Cerebellar cortex (tissue), 1 donor: ENCODE measurements around the gene CAPN9.

ENCODE experiments used
- DNase-seq: peaks from one replicate; pipeline ENCODE4 v3.0.0-alpha.2; 2015; ENCODE audit warnings: low spot score

CAPN9 gene

DNA sequence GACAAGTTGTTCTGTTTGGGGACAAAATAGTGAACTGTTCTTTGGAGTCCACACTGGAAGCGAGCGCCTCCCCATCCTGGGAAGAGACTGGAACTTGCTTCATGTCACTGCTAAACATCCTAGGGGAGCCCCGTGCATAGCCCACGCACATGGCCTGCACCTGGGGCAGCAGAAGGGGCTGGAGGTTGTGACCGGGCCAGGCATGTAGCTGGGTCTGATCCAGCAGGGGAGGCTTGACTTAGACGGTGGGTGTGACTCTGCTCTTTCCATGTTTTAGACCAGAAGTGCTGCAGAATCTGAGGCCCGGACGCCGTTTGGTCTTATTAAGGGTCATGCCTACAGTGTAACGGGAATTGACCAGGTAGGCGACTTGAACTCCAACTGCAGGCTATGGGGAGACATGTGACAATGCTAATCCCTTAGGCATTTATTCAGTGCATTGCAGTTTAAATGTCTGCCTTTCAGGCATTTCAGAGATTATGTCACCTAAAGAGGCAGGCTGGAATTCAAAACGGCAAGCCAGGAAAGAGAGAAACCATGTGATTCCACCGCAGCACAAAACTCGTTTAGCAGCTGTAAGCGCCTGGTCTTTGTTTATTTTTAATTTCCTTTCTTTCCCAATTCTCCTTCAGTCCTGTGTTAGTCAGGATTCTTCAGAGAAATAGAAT lies 21.8 kb downstream of the CAPN9 start:
- no peak for DNase-seq

DNA sequence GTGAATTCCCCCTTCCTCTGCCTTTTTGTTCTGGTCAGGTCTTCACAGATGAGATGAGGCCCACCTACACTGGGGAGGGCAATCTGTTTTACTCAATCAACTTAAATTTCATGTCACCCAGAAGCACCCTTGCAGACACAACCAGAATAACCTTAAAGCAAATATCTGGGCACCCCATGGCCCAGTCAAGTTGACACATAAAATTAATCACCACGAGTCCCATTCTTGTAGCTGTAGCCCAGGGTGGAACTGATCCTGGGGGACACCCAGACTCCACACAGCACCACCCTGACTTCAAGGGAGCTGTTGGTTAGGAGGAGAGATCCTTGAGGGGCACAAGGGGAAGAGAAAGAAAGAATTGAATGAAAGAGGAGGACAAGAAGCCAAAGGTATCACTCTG lies 23.1 kb downstream of the CAPN9 start:
- DNase-seq, result no peak

DNA sequence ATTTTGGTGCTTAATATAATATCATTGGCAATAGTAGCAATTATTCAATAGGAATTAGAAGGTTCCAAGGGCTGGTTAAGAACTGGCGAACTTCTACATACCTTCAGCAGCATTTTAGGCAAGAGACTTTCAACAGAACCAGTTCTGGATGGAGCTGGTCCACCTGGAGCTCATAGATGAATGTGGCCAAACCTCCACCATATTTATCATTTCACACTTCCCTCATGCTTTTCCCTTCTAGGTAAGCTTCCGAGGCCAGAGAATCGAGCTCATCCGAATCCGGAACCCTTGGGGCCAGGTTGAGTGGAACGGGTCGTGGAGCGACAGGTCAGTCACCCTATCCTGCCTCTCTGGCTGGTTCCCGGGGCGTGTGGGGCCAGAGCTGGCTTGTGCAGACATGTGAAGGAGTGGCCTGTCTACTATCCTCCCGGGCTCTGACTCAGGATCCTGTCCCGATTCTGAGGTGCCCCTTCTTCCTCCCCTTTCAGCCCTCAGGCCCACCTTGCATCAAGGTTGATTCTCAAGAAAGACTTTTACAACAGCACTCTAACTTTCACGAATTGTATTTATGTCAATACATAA lies 24.7 kb downstream of the CAPN9 start:
- no peak for DNase-seq

DNA sequence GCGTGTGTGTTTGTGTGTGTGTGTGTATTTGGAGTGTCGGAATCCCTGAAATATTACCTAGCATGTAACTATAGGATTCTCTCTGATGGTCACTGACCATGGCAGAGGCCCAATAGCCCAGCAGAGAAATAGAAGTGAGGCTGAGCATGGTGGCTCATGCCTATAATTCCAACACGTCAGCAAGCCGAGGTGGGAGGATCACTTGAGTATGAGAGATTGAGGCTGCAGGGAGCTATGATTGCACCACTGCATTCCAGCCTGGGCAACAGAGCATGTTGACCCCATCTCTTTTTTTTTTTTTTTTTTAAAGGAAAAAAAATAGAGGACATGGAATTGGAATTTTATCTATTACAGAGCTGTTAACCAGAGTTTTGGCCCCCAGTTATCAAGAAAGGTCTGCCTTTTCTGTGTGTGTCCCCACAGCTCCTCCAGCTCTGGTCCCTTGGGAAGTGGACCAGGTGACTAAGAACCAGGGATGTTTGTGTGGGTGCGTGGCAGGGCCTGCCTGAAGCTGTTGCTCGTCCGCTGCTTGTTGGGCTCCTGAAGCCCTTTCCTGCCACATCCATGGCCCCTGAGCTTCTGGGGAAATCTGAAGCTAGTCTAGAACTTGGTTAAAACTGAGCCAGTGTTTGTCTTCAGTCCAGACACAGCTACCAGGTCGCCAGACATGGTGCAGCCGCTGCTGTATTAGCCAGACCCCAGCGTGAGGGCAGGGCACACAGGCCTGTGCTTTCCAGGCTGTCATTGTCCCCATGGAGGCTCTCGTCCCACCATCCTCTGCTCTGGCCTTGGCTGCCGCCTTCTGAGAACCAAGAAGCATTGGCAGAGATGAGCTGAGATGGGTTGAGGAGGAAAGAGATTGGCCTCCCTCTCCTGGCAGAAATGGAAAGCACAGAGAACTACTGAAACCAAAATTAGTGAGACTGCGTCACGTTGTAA lies 25.5 kb downstream of the CAPN9 start:
- peak; percentile 92 for DNase-seq

DNA sequence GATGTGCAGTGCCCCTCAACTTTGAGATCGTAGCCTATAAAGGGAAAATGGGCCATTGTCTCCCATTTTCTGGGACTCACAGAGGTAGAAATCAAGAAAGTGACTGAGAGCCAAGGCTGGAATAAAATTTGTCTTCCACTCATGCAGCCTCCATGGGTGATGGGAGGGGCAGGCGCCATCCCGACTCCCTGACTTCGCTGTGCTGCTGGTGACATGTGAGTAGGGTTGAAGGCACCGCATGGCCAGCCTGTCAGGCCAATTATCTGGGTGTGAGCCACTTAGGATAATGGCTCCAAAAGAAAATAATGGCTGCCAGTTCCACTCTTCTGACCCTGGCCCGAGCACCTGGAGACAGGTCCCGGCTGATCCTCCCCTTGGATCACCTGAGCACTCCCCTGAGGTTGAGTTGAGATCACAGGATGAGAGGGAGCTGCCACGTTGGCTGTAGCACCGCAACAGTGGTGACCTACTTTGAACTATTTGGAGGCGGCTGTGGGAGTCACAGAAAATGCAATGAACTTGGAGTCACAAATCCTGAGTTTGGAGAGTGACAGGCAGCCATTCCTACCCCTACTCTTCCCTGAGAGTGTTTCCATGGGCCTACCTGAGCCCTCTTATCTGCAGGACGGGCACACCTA lies 26.3 kb downstream of the CAPN9 start:
- no peak for DNase-seq

DNA sequence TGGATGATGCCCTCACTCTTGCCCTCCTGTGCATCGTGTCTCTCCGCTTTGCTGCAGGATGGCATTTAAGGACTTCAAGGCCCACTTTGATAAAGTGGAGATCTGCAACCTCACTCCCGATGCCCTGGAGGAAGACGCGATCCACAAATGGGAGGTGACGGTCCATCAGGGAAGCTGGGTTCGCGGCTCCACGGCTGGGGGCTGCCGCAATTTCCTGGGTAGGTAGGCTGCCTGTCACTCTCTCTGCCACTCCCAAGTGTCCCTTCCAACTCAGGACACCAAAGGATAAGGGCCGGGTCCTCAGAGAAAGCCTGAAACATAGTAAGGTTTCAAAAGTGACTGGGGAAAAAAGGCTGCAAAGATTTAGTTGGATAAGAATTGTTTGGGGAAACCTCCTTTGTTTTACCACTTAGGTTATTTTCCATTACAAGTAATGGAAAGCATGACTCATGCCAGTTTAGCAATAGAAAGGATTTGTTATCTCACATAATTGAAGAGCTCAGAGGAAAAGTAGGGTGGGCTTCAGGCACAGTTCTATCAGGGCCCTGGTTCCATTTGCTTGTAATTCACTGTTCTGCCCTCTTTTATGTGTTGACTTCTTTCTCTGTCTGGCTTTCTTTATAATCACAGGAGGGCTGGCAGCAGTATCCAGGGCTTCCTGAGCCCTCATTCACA lies 31.9 kb downstream of the CAPN9 start:
- no peak for DNase-seq

DNA sequence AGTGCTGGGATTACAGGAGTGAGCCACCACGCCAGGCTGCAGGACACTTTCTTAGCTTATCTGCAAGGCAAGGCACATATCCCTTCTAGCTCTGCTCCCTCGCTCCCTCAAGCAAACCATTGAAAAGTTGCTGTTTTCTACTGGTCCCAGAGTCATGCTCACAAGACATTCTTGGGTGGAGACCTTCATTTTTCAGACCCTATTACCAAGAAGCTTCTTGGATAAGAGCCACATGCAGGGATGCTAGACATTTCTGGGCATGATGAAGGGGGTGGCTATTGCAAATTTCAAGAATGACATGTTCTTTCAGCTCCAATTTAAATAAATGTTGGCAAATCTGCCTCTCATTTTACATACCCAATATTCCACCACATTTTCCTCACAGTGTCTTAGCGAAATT lies 33.9 kb downstream of the CAPN9 start:
- no peak for DNase-seq

DNA sequence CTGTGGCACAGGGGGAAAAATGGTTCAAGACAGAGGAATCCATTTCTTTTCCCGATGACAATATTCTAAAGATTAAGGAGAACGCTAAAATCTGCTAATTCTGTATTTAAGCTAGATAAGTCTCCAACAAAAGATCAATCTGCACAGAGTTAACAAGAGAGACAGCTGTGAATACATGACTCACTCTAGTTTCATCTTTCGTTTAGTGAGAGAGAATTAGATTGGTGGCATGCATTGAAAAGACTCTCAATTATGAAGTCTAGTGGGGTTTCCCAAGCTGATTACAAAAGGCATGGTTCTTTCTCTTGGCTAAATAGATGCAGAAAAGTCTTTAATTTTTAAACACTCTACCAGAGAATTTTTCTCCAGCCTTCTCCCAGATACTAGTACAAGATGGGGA lies 34.4 kb downstream of the CAPN9 start:
- DNase-seq, result no peak

DNA sequence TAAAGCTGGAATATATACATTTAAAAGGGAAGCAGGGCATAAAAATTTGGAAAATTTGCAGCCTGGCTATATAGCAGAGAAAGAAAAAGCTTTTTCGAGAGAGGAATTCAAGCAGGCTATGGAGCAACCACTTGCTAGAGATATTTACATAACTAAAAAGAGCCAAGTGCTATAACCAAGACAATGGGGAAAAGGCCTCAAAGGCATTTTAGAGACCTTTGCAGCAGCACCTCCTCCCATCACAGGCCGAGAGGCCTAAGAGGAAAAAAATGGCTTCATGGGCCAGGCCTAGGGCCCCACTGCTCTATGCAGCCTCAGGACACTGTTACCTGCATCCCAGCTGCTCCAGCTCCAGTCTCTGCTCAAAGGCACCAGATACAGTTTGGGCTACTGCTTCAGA lies 37.0 kb downstream of the CAPN9 start:
- no peak for DNase-seq

DNA sequence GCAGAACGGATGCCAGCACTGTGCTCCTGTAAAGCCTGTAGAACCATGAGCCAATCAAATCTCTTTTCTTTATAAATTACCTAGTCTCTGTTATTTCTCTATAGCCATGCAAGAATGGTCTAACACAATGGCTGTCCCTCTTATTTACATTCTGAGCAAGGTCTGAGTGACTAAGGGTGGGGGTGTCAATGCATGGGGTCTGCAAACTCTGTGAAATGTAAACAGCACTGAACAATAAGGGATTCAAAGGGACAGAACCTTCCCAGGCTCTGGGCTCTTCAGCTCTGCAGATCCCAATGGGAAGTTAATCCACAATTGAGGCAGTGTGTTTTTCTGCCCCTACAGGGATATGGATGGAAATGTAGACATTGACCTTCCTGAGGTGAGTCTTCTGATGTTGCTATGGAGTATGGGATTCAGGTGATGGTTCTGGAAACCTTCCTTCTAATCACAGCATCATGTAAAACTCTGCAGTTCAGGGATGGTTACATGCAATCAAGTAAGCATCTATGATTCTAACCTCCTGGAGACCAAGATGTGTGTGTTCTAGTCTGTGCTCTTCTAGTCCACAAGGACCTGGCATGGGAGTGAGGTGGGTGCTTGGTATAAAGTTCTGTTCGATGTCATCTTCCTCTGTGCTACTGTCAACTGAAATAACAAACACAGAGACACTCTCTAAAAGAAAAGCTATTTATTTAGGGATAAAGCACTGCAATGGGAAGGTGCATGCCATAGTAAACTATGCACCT lies 38.6 kb downstream of the CAPN9 start:
- no peak for DNase-seq

DNA sequence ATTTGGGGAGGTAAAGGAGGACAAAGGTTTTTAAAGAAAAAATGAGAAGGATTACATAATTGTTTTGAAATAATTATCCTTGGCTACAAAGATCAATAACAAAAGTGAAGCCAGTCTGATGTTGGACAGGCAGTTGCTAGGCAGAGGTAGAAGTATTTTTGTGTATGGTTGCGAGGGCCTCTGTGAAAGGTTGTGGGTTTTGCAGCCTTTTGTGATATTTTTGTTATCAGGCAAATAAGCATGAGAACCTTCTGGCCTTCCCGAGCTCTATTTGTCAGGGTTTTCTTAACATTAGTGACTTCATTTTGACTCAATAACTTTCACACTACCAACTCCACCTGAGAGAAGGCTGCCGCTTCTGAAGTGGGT lies 39.2 kb downstream of the CAPN9 start:
- DNase-seq, result no peak

DNA sequence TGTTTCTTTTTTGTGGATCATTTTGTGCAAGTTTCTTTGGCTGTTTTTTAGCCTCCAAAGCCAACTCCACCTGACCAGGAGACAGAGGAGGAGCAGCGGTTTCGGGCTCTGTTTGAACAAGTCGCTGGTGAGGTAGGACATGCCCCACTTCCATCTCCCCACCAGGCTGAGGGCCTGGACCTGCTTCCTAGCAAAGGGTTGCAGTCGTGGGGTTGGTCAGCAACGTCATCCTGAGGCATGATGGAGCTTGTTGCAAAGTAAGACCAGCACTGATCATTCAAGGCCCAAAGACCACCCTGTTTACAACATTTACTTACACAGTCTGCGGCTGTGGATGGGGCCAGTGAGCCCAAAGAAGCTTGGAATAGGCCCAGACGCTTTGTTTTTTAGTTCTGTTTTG lies 40.3 kb downstream of the CAPN9 start:
- no peak for DNase-seq

DNA sequence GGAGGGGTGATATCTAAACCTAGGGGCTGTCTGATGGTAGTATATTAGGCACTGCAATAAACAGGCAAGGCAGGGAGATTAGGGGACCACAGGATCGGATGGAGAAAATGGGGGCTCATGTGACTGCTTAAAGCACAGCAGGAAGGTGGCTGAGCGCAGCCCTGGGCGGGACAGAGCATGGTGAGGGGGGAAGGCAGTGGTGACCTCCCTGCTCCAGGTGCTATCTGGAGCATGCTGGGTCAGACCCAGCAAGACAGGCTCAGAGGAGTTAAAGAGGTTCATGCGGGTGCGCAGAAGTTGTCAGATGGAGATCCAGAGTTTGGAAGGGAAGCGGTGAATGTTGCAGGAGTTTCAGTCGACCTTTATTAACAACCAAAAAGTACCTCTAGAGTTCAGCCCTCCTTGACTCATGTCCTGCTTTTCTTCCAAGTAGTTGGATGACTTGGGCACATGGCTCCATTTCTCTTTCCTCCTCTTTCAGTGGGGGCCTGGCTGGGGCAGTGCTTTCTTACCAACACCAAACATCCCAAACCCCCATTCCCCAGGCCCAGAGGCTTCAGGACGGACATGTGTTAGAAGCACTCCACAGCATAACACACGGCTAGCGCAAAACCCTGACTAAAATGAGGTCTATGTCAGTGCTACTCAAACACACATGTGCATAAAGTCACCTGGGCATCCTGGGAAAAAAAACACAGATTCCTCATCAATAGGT lies 41.5 kb downstream of the CAPN9 start:
- DNase-seq, result no peak

DNA sequence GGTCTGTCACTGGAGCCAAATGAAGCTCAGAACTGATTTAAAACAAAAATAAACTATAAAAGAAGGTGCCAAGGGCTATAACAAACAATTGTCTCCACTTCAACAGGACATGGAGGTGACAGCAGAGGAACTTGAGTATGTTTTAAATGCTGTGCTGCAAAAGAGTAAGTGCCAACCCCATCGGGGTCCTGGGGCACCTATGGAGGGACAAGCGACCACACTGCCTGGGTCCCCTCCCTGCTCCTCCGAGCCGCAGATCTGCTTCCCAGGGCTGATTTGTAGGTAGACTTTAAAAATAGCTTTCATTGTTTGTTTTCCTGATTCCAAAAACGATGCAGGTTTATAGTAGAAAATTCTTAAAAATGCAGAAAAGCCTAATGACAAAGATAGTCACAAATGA lies 42.8 kb downstream of the CAPN9 start:
- no peak for DNase-seq

DNA sequence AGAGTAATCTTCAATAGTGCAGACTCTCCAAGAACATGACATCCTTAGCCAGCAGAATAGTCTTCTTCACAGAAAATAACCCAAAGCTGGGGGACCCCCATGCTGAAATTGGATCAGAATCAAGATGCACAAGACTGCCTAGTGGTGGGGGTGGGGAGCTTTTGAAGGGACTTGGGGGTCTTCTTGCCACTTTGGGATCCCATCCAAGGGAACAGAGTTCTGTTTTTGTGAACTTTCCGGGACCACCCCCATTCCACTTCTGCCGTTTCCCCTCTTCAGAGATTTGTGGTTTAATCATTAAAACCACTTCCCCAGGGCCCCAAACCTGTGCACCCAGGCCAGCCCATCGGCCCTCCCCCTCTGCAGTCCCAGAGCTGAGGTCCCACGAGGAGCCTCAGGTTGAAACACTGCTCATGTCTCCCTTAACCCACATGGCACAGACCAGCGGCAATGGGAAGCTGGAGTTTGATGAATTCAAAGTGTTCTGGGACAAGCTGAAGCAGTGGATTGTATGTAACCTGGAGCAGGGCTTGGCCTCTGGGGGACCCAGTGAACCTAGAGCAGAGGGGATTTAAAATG lies 44.9 kb downstream of the CAPN9 start:
- DNase-seq, result no peak

DNA sequence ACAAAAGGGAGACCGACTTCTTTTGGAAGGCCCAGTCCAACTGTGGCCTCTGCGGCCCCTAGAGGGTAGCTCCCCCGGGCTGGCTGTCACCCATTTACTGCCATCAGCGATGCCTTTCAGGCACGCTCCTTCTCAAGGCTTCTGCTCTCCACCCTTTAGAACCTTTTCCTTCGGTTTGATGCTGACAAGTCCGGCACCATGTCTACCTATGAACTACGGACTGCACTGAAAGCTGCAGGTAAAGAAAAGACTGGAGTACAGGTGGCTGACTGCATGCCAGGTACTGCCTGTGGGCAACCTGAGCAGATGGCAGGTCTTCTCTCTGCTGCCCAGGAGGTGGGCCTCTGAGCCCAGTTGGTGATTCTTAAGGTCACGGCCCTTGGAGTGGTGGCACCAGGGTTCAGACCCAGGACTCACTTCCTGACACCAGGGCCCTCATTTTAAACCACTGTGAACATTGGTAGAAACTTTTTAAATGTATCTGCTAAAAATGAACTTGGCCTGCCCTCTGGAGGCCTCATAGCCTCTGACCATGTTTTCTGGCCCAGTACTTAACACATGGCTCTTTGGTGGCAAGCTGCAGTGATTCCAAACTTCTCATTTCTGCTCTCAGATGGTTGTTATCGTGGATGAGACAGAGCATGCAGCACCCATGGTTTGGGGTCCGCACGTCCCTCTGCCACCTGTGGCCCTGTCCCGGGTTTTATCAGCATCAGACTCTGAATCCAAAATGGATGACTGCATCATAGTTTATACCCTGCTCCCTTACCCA lies 45.7 kb downstream of the CAPN9 start:
- peak; percentile 16 for DNase-seq

DNA sequence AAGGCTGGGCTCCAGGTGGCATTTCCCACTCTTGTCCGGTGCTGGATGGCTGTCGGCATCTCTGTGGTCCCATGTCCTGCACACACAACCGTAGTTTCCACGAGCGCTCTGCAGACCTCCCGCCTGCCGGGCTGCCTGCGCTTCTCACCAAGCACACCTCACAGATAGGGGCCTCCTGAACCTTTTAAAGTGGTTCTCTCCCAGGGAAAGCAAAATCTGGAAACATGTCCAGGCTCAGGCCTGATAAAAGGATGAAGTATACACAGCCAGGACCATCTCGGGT lies 46.2 kb downstream of the CAPN9 start:
- no peak for DNase-seq

DNA sequence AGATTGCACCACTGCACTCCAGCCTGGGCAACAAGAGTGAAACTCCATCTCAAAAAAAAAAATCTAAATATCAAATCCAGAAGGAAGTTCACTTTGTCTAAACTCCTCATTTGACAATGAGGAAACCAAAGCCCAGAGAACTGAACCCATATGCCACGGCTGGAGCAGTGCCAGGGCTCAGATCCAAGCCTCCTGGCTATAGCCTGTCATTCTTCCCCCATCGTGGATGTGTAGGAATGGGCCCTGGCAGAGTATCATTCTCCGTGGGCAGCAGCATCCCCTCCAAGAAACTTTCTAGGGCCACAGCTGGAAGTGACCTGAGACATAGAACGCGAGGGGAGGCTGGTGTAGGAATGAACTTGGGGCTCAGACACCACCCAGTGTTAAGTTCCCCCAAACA lies 47.2 kb downstream of the CAPN9 start:
- DNase-seq, result peak; percentile 61

DNA sequence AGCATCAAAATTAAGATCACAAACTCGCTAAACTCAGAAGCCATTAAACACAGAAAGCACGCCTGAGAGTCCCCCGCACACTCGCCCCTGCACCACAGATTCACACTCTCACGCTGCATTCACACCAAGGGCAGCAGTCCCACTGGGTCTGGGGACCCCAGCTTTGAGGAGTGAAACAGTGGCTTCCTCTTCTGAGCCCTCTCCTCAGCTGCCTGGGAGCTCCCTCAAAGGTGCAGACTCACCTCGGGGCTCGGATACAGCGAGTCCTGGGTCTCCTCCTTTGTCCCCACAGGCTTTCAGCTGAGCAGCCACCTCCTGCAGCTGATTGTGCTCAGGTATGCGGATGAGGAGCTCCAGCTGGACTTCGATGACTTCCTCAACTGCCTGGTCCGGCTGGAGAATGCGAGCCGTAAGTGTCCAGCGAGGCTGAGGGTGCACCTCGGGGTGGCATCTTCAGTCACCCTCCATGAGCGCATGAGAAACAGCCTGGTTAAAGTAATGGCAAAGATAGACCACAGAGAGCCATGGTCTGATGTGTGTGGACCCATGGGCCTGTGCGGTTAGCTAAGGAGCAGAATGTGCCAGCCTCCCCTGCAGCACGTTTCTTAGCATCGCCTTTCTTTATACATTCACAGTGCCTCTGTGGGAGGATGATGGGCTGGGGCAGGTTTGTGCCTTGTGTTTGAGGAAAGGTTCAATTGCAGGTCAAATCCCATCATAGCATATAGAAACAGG lies 47.9 kb downstream of the CAPN9 start:
- DNase-seq, result no peak
